DMS53 (cell line): ENCODE data around the gene SLC22A23.
"Not testable (repeated sequence)": the region's sequence is repeated elsewhere in the genome, so short reads cannot be mapped to it uniquely, and the experiment has no call there.

ENCODE experiments used
- DNase-seq: peaks from one replicate; lab custom pipeline; 2025; lab: John Stamatoyannopoulos, UW

Gene SLC22A23

DNA sequence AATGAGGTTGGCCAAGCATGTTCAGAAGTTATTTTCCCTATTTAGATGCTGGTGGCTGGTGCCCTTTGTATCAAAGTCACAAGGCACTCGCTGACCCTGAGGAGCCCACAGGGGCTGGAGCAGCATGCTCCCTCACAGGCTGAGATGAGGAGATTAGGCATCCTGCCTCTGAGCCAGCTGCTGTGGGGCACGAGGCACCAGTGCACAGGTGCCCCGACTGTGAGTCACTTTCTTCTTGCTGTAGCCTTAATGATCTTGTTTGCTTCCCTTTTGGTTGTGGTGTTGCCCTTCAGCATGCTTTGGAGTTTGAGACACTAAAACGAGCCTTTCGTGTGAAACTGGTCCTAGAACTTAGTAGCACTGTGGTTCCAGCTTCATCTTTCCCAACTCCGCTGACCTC is 193.8 kb downstream of the SLC22A23 start:
- no peak for DNase-seq

DNA sequence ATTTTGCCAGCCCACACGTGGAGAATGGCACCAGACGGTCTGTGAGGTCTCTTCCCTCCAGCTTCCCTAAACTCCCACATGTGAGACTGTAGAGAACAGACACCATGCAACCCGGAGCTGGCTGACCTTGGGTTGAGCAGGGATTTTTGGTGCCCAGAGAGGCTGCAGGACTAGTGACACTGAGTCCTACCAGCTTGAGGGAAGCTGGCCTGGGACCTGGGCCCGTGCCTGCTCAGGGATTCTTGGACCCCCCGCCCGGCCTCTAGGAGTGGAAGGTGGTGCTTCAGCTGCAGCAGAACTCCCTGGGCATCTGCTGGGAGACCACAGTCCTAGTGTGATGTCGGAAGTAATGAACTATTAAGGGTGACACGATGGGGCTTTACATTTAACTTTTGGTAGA is 194.9 kb downstream of the SLC22A23 start:
- DNase-seq, result no peak

DNA sequence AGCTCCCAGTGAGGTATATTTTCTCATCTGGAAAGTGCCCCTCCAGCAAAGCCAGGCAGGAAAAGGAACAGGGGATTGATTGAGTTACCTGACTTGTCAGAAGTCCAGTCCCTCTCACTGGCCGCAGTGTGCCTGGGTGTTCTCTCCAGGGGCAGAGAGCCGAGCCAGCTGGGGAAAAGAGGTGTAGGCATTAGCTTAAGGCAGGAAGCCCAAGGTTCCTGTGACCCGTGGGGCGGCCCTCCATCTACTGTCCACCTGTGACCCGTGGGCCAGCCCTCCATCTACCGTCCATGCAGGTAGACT is 195.4 kb downstream of the SLC22A23 start:
- no peak for DNase-seq

DNA sequence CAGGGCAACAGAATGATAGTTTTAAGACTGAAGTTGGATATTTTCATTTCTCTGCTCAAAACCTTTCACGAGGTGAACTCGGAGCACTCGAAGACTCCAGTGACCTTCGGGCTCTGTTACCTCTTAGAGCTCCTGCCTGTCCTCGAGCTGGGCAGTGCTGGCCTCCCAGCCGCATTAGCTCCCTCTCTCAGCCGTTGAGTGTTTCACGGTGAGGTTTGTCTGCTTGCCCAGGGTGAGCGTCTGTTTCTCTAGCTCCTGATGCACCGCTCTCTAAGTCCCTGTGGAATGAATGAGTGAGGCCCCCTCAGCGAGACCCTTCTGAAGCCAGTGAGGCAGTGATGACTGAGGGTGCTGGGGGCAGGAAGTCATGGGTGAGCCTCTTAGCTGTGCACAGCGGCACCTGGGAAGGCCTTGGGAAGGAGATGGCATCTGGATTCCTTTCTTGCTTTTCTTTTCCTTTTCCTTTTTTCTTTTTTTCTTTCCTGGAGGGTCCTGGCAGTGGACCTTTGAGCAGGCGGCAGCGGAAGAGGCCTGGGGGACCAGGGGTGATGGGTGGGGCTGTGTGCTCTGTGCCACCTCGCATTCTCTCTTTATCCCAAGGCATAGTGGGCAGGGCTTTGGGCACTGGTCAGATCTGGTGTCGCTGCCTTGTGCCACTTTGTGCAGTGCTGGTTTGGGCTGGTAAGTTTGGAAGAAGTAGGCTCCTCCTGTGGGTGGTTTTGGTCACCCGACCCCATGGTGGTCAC is 195.9 kb downstream of the SLC22A23 start:
- no peak for DNase-seq

DNA sequence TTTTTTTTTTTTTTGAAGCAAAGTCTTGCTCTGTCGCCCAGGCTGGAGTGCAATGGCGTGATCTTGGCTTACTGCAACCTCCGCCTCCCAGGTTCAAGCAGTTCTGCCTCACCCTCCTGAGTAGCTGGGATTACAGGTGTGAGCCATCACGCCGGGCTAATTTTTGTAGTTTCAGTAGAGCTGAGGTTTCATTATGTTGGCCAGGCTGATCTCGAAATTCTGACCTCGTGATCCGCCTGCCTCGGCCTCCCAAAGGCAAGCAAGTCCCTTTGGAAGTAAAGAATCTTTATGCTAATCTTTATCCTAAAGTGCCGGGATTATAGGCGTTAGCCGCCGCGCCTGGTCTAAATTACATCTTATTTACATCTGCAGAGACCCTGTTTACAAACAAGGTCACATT is 196.6 kb downstream of the SLC22A23 start:
- DNase-seq, result no peak

DNA sequence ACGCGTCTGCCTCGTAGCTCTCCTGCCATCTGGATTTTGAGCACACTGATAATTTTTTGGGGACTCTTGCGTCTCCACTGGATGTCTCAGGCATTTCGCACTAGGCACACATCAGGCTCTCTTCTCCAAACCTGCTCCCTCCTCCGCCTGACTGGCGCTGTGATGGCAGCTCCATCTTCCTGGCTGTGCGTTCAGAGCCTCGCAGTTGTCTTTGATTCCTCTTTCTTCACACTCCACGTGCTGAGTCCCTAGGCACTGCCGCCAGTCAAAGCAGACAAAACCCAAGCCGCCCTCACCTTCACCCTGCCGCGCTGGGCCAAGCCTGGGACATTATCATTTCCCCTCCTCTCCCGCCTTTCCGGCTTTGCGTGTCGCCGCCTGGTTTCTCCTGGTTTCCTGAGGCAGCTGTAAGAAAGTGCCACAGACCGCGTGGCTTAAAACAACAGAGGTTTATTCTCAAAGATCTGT is 197.3 kb downstream of the SLC22A23 start:
- DNase-seq, result peak; percentile 68

DNA sequence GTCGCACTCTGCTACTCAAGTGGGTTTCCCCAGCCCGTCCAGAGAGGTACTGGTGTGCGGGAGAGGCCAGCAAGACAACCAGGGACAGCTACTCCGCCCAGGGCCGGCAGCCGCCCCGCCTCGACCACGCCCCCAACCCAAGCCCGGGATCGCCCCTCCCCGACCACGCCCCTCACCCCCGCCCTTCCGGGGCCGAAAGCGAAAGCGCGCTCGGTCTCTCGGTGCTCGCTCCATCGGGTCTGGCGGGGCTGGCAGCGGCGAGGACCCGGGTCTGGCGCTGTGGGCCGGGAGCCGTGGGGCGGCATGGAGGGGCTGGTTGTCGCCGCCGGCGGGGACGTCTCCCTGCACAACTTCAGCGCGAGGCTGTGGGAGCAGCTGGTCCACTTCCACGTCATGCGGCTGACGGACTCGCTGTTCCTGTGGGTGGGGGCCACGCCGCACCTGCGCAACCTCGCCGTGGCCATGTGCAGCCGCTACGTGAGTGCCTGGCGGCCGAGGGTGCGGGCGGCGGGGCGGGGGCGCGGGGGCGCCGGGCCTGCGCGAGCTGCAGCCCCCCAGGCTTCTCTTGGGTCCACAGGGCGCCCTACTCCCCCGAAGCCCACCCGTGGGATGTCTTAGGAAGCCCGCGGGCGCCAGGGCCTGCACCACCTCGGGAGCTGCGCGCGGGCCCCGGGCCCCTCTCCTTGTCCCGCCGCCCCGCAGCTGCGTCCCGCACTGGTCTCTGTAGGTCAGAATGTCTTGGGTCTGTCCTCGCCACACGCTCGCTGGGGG is 197.9 kb downstream of the SLC22A23 start, which contains the start of gene PSMG4:
TSS of gene PSMG4 (plus strand) at position 228 of the 771 bp plus-strand sequence. CDS start at position 304, 76 bp downstream.
- peak; percentile 95 for DNase-seq

DNA sequence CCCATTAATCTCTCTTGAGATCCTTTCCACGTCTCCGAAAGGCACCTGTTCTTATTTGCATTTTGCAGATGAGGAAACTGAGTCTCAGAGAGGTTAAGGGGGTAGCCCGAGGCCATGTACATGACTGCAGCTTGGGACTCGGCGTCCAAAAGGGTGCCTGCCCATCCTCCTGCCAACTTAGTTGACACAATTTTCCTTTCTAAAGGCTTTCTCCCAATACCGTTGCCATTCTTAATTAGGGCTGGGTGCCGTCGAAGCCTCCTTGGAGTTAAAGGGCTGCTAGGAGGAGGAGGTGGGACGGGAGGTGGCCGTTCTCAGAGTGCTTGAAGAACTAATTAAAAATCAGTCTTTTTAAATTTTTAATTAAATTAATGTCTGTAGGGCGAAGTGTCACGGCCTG is 198.6 kb downstream of the SLC22A23 start:
- DNase-seq, result peak; percentile 42

DNA sequence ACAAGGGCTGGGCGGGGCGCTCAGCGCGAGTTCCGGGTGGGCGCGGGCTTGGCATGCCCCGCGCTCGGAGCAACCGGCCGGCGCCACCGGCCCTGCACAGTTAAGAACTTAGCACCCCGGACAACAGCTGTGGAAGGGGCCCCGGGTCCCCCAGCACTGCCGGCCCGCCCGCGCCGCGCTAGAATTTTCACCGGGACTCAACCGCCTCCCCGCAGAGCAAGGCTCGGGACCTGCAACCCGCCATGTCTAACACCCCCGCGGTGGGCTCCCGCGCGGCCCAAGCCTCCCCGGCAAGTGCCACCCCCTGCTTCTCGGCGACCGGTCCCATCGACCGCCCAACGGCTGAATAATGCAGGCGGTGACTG is 203.3 kb downstream of the SLC22A23 start:
- DNase-seq, result no peak

DNA sequence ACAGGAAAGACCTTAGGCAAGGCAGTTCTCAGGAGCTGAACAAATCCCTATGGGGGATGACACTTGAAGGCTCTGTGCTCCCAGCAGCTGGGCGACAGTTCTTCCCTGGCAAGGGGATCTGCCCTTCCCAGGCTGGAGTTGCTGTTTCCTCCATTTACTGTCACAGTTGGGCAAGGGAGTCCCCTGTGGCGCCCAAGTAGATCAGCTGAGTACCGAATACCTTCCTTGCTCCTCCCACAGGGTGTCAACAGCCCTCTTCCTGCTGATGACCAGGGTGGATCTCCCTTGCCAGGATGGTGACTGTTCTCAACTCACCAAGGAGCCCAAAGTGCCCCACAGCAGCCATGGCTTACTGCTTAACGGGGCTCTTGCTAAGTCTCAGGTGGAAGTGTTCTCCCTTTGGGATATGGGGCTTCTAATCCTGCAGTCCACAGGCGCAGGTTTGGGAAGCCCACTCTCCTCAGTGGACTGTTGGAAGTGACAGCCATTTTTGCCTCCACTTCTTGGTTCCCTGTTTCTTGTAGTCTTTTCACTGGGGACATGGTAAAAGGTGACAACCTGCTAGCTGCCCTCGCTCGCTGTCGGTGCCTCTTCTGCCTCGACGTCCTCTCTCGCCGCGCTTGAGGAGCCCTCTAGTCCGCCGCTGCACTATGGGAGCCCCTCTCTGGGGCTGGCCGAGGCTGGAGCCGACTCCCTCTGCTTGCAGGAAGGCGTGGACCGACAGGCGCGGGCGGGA is 203.8 kb downstream of the SLC22A23 start:
- no peak for DNase-seq

DNA sequence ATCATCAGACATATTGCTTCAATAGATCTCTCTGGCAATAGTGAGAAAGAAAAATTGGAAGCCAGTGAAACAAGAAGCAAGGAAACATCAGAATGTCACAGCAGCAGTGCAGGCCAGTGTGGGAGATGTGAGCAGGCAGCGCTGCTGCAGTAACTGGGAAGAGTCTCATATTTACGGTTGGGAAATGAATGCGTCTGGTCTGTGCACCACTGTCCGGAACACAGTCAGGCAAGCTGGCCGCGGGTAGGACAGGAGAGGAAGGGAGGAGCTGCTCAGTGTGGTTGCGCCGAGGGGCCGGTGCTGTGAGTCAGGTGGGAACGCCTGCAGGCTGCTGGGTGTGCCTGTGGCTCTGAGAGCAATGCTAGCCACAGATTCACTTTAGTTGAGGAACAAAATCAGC is 204.5 kb downstream of the SLC22A23 start:
- DNase-seq, result no peak

DNA sequence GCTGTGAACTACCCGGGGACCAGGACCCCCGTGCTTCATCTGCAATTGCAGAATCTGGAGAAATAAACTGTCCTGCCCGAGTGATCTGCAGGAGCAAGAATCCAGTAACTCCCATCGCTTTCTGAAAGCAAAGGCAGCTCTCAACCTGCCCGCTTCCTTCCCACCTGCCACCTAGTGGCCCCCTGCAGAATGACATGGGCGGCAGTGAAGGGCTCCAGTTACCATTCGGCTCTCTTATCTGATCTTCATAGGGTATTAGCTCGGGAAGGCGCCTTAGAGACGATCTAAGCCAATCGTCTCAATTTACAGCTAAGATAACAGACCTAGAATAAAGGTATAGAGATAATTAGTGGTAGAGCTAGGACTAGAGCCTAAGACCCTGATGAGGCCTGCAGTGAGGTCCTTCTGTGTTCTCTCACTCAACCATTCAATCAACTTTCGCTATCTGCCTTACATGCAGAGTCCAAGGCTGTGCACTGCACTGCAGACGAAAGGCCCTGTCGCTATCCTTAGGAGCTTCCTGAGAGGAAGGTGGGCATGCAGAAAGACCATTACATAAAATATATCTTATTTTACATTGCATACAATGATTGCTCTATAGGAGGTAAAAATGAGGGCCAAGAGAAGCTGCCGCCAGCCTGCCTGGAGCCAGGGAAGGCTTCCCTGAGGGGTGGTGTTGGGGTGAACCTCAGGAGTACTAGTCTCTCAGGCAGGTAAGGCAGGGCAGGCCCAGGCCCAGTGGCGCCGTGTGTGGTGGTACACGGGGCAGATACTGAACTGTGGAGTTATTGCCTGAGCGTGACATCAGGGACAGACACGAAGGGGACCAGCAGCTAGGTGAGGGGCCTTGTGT is 205.2 kb downstream of the SLC22A23 start:
- peak; percentile 88 for DNase-seq

DNA sequence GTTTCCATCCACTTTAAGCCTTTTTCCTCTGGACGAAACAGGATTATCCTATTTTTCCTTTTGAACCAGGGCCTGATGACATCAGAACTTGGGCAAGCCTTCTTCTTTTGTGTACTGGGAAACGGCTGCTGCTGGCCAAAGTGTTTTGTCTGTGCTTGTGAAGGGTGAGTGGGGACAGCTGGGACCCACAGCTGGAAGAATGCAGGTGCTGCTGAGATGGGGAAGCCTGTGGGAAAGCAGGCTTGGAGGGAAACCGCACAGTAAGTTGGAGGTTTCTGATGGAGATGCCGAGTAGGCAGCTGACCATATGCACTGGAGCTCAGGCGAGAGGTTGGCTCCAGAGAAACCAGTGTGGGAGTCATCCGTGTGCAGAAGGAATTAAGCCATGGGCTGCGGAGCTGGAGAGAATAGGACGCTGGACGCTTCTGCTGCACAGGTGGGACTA is 206.6 kb downstream of the SLC22A23 start:
- DNase-seq, result peak; percentile 9

DNA sequence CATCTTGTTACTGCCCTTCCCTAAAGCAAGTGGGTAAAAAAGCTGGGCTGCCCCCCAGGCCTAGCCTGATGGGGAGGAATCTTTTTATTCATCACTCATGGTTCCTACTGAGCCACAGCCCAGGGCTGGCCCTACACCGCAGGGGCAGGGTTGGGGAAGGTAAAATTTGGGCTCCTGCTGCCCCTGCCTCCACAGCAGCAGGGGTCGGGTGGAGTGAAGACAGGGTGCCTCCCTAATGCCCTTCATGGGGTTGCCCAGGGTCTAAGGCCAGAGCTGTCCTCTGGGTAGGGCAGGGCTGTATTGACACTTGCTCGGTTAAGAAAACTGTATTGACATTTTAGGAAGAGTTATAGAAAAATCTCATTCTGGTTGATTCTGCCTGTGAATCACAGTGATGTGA is 207.0 kb downstream of the SLC22A23 start:
- no peak for DNase-seq

DNA sequence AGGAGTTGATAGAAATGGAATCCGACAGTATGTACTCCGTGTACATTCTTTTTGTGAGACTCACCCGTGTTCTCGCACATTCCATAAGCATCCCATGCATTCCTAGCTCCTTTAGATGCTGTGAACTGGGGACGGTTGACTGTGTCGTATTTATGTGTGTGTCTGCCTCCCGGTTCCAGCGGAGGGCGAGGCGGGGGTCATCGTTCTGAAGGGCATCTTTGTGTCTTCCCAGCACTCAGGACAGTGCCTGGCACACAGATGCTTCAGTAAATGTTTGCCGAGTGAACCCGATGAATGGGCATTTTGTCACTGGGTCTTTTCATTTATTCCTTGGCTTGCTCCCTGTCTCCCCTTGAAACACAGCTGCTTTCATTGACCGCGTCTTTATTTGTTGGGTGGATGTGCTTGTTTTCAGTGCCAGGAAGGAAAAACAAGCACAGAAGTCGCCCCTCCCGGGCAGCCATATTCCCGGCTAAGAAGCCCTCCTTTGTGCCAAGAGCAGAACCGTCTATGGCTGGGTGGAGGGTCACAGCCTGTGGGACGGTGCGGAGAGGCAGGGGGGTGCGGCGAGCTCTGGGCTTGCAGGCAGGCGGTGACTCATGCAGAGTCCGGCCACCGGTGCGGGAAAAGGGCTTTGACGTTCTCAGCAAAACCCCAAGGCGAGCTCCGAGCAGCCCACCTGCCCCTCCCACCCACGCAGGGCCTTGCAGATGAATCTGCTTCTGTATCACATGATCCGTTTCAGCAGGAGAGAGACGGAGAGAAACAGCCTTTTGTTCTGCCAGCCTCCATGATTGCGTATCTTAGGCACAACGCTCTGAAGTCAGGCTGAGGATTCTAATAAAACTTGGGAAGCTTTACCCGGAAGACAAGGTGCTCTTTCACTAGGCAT is 209.3 kb downstream of the SLC22A23 start:
- DNase-seq, result peak; percentile 79

DNA sequence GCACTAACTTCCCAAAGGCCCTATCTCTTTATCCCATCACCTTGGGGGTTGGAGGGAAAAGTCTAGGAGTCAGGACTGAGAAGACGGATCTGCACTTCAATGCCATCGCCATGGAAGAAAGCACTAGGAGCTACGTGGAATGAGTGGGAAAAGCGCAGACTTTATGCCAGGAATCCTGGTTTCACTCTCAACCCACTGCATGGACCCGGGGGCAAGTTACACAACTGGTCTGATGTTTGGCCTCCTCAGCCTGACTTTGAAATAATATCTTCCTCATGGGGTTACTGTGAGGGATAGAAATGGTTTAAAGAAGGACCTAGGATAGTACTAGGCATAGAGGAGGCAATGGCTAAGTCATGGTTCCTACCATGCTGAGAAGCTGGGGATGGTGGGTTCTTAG is 211.6 kb downstream of the SLC22A23 start:
- DNase-seq, result no peak

DNA sequence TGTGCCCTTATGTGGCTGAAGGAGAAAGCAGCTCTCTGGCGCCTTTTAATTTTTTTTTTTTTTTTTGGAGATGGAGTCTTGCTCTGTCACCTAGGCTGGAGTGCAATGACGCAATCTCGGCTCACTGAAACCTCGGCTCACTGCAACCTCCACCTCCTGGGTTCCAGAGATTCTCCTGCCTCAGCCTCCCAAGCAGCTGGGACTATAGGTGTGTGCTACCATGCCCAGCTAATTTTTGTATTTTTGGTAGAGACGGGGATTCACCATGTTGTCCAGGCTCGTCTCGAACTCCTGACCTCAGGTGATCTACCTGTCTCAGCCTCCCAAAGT is 212.1 kb downstream of the SLC22A23 start:
- DNase-seq, result not testable (repeated sequence)

DNA sequence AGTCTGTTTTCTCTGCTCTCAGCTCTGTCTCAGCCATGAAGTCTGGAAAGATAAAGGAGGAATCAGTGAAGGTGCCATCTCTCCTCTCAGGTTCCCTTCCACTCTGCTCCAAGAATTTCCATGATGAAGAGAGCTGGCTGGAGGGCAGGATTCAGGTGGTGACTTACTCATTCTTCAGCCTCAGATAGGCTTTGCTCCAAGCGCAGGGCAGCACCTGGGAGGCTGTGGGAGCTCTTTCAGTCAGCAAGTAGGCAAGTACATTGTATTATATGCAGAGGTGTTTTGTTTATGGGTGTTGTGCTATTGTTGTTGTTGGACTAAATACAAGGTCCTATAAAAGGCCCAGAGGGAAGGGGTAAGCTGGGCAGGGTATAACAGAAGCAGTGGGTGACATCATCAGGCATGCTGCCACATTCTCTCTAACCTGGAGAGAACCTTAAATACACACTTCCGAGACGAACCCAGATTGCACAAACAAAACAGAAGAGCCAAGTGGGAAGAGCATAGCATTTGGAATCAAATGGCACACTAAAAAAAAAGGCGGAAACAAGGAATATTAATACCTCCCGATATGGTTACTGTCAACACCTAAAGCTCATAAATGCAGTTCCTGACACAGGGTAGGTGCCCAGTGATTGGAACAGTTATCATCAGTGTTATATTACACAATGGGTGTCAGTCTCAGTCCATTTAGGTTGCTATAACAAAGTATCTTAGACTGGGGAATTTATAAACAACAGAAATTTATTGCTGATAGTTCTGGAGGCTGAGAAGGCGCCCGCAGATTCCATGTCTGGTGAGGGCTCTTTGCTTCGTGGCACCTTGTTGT is 212.6 kb downstream of the SLC22A23 start:
- DNase-seq, result peak; percentile 38

DNA sequence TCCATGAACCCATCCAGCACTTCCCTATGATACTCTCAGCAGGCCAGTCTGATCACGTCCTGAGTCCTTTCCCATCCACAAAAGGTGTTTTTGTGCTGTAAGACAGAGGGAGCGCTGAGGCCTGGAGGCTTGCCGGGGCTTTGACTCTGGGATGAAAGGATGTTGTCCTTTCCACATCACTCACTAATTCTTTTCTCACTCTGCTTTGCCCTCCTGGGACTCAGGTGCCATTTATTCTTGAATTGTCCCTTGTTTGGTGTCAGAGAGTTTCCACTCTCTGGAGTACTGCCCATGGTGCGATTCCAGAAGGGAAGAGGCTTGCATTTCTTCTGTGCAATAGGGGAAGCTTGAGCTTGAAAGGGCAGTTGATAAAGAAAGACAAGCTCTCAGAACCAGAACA is 214.1 kb downstream of the SLC22A23 start:
- DNase-seq, result no peak

DNA sequence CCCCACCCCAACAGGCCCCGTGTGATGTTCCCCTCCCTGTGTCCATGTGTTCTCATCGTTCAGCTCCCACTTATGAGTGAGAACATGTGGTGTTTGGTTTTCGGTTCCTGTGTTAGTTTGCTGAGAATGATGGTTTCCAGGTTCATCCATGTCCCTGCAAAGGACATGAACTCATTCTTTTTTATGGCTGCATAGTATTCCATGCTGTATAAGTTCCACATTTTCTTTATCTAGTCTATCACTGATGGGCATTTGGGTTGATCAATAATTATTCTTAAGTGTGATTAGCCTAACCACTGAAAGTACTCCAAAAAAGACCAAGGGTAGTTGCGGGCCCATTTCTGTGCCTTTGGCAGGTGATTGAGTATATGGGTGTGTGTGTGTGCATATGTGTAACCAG is 215.1 kb downstream of the SLC22A23 start:
- DNase-seq, result not testable (repeated sequence)
